HG03521 (cell line): Measurements from ENCODE around the gene IPMK.
"Not testable (repeated sequence)": the region's sequence is repeated elsewhere in the genome, so short reads cannot be mapped to it uniquely, and the experiment has no call there.

Experiments
- ATAC-seq: cut with Tn5 transposase; IDR thresholded peaks from one replicate; pipeline ENCODE4 v1.9.1; 2021; ENCODE audit warnings: mild to moderate bottlenecking, moderate library complexity; ENCODE audit not compliant: unreplicated experiment

The IPMK gene

DNA sequence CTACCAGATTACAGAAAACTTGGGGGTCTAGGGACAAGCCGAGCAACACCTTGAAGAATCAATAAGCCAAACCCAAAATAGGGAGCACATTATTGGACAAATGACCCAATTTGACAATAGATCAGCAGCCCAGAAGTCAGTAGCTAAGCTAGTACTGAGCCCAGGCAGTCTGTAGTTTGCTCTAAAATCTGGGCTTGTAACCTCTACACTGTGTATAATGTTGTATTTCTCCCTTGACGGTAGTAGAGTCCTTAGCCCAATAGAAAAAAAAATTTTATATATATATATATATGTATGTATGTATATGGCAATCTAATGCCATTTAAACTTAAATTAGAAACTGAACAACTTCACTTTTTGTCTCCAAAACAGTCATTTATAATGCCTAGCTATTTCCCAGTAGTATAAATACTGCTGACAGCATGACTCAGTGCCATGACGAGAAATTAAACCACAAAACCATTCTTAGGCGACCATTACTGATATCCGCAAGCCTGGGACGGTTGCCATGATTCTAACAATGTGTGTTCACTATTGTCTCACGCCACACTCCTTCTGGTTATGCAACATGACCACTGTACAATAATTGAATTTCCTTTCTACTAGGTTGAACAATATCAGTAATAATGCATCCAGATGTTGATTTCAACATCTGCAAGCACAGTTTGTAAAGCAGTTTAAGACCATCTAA is 110.5 kb downstream of the IPMK start:
- ATAC-seq = no peak

DNA sequence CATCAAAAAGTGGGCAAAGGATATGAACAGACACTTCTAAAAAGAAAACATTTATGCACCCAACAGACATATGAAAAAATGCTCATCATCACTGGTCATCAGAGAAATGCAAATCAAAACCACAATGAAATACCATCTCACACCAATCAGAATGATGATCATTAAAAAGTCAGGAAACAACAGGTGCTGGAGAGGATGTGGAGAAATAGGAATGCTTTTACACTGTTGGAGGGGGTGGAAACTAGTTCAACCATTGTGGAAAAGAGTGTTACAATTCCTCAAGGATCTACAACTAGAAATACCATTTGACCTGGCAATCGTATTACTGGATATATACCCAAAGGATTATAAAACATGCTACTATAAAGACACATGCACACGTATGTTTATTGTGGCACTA is 111.8 kb downstream of the IPMK start:
- ATAC-seq = not testable (repeated sequence)

GRCh38 chr10:58153751-58154150 is 113.9 kb downstream of the IPMK start:
- ATAC-seq = no peak

- no peak for ATAC-seq
Observed at GRCh38 chr10:58152673-58153263, 114.9 kb downstream of the IPMK start.

GRCh38 chr10:58150290-58150689 is 117.4 kb downstream of the IPMK start:
- ATAC-seq = no peak

DNA sequence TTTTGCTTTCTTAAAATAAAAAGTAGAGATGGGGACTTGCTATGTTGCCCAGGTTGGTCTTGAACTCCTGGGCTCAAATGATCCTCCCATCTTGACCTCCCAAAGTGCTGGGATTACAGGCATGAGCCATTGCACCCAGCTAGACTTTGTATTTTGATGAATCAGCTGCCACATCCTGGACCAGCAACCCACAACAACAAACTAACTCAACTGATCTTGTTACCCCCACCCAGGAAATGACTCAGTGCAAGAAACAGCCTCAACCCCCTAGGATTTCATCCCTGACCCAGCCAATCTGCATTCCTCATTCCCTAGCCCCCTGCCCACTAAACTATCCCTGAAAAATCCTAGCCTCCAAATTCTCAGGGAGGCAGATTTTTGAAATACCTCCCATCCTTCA is 123.8 kb downstream of the IPMK start:
- ATAC-seq = no peak
